ENCODE data around the gene SYVN1.

Gene SYVN1

DNA sequence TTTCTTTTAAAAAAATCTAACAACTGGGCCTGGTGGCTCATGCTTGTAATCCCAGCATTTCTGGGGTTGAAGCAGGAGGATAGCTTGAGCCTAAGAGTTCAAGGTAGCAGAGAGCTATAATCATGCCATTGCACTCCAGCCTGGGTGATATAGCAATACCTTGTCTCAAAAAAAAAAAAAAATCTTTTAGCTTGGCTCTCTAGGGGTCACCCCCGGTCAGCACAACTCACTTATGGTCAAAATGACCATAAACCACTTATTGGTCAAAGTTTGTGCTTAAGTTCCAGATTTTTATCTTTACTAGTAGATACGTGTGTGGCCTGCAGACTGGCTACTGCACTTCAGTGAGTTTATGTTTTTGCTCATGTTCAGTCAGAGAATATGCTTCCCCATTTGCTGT lies 29.4 kb upstream of the SYVN1 start:
- Histone ChIP-seq H4K20me1 (ENCODE audit: insufficient read depth, low read length) (no peaks in the 10 kb centered on the region), H3K27ac (ENCODE audit: low read depth, low read length, poor library complexity, severe bottlenecking) (no peak overlapping the region), H3K27me3 (ENCODE audit: insufficient read depth, low read length) (no peaks in the 10 kb centered on the region), H3K9me3 (ENCODE audit: low read length) (no peaks in the 10 kb centered on the region), H3F3A (ENCODE audit: insufficient read depth, low read length) (no peaks in the 10 kb centered on the region), H3K79me2 (ENCODE audit: insufficient read depth, low read length) (no peaks in the 10 kb centered on the region), H3K4me1 (ENCODE audit: insufficient read depth, low read length, severe bottlenecking) (peaks cover 18% of the 10 kb centered on the region), H3K9ac (ENCODE audit: low read length) (no peak overlapping the region), H3K4me3 (ENCODE audit: low read depth, low read length, poor library complexity, severe bottlenecking) (no peak overlapping the region), H3K36me3 (ENCODE audit: insufficient read depth, low read length) (no peaks in the 10 kb centered on the region), H3K9me2 (ENCODE audit: low read depth, low read length) (no peaks in the 10 kb centered on the region), H3K4me2 (ENCODE audit: low read length) (no peak overlapping the region), H2AFZ (ENCODE audit: low read length) (no peak overlapping the region)
- TF ChIP-seq, protein P1, sequence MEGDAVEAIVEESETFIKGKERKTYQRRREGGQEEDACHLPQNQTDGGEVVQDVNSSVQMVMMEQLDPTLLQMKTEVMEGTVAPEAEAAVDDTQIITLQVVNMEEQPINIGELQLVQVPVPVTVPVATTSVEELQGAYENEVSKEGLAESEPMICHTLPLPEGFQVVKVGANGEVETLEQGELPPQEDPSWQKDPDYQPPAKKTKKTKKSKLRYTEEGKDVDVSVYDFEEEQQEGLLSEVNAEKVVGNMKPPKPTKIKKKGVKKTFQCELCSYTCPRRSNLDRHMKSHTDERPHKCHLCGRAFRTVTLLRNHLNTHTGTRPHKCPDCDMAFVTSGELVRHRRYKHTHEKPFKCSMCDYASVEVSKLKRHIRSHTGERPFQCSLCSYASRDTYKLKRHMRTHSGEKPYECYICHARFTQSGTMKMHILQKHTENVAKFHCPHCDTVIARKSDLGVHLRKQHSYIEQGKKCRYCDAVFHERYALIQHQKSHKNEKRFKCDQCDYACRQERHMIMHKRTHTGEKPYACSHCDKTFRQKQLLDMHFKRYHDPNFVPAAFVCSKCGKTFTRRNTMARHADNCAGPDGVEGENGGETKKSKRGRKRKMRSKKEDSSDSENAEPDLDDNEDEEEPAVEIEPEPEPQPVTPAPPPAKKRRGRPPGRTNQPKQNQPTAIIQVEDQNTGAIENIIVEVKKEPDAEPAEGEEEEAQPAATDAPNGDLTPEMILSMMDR (IDR thresholded peaks at IDR 0.05; ENCODE audit: low read length), result no peak
- no peak for TF ChIP-seq EZH2 (IDR thresholded peaks at IDR 0.05; ENCODE audit: borderline replicate concordance, low read length)

DNA sequence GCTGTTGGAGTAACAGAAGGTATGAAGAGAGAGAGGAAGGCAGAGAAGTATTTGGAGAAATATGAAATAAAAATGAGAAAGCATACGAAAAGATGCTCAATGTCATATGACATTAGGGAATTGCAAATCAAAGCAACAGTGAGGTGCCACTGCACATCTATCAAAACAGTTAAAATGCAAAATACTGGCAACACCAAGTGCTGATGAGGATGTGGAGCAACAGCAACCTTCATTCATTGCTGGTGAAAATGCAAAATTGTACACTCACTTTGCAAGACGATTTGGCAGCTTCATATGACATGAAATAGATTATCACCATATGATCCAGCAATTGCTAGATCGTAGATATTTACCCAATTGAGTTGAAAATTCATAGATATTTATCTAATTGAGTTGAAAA lies 26.3 kb upstream of the SYVN1 start:
- H3F3A ChIP-seq (ENCODE audit: insufficient read depth, low read length), result no peaks in the 10 kb centered on the region
- no peaks in the 10 kb centered on the region for H3K79me2 ChIP-seq (ENCODE audit: insufficient read depth, low read length)
- H2AFZ ChIP-seq (ENCODE audit: low read length), result no peak overlapping the region
- no peak overlapping the region for H3K9ac ChIP-seq (ENCODE audit: low read length)
- no peaks in the 10 kb centered on the region for H3K9me3 ChIP-seq (ENCODE audit: low read length)
- H3K4me3 ChIP-seq (ENCODE audit: low read depth, low read length, poor library complexity, severe bottlenecking), result no peak overlapping the region
- no peaks in the 10 kb centered on the region for H3K36me3 ChIP-seq (ENCODE audit: insufficient read depth, low read length)
- no peaks in the 10 kb centered on the region for H4K20me1 ChIP-seq (ENCODE audit: insufficient read depth, low read length)
- TF ChIP-seq, protein P1 (IDR thresholded peaks at IDR 0.05; ENCODE audit: low read length), result no peak
- no peak for TF ChIP-seq EZH2 (IDR thresholded peaks at IDR 0.05; ENCODE audit: borderline replicate concordance, low read length)
- peaks cover 8% of the 10 kb centered on the region for H3K4me1 ChIP-seq (ENCODE audit: insufficient read depth, low read length, severe bottlenecking)
- H3K4me2 ChIP-seq (ENCODE audit: low read length), result no peak overlapping the region
- no peaks in the 10 kb centered on the region for H3K9me2 ChIP-seq (ENCODE audit: low read depth, low read length)
- H3K27ac ChIP-seq (ENCODE audit: low read depth, low read length, poor library complexity, severe bottlenecking), result no peak overlapping the region
- no peaks in the 10 kb centered on the region for H3K27me3 ChIP-seq (ENCODE audit: insufficient read depth, low read length)

DNA sequence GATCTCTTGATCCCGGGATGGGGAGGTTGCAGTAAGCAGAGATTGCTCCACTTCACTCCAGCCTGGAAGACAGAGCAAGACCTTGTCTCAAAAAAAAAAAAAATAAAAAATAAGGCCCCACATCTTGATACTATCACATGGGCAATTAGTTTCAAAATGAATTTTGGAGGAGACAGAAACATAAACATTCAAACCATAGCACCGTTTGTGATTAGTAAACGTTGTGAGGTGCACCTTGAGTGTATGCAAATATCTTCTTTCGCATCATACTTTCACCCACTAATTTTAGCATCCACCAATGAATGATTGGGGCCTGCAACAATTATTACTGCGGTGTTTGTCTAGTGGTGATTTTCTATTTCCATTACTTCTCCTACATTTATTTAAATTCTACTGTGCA lies 24.7 kb upstream of the SYVN1 start:
- Histone ChIP-seq H3K36me3 (ENCODE audit: insufficient read depth, low read length) (no peaks in the 10 kb centered on the region), H3K4me3 (ENCODE audit: low read depth, low read length, poor library complexity, severe bottlenecking) (no peak overlapping the region), H3K27ac (ENCODE audit: low read depth, low read length, poor library complexity, severe bottlenecking) (no peak overlapping the region), H3K4me2 (ENCODE audit: low read length) (no peak overlapping the region), H3K4me1 (ENCODE audit: insufficient read depth, low read length, severe bottlenecking) (peaks cover 8% of the 10 kb centered on the region), H3K27me3 (ENCODE audit: insufficient read depth, low read length) (no peaks in the 10 kb centered on the region), H3K9me3 (ENCODE audit: low read length) (no peaks in the 10 kb centered on the region), H2AFZ (ENCODE audit: low read length) (no peak overlapping the region), H3K79me2 (ENCODE audit: insufficient read depth, low read length) (no peaks in the 10 kb centered on the region), H3F3A (ENCODE audit: insufficient read depth, low read length) (no peaks in the 10 kb centered on the region), H3K9me2 (ENCODE audit: low read depth, low read length) (no peaks in the 10 kb centered on the region), H4K20me1 (ENCODE audit: insufficient read depth, low read length) (no peaks in the 10 kb centered on the region), H3K9ac (ENCODE audit: low read length) (no peak overlapping the region)
- no peak for TF ChIP-seq EZH2 (IDR thresholded peaks at IDR 0.05; ENCODE audit: borderline replicate concordance, low read length)
- TF ChIP-seq, protein P1 (IDR thresholded peaks at IDR 0.05; ENCODE audit: low read length), result no peak

Data from OCI-LY1 (cell line).